Astrocyte (in vitro differentiated cells and primary cell): ENCODE data around the gene KLC4.

Experiments used
- CTCF ChIP-seq: IDR thresholded peaks from 2 replicates; pipeline ENCODE4 v1.5.1; 2011; ENCODE audit warnings: low read depth, mild to moderate bottlenecking, inconsistent platforms, low read length, moderate library complexity; ENCODE audit not compliant: insufficient read depth
- EZH2 ChIP-seq: IDR thresholded peaks from 2 replicates; pipeline ENCODE4 v1.6.1; 2012; ENCODE audit warnings: mild to moderate bottlenecking, low read length, inconsistent platforms; ENCODE audit not compliant: insufficient read depth

- TF ChIP-seq CTCF (no peak), EZH2 (no peak)
These were observed 16.4 kb downstream of the KLC4 start, which contains the start of gene PTK7 for GRCh38 chr6:43075670-43076463.
